AG09319 (cell line): Measurements from ENCODE around the gene UBL7.

Source experiments
- DNase-seq: peaks from one replicate; pipeline ENCODE4 v3.0.0-alpha.2; 2010; ENCODE audit warnings: low read depth; ENCODE audit errors: extremely low read depth
- TF ChIP-seq, protein P1 (sequence below): IDR thresholded peaks from 2 replicates; pipeline ENCODE4 v1.5.1; 2011; ENCODE audit warnings: low read depth, mild to moderate bottlenecking, inconsistent platforms, low read length, moderate library complexity

The UBL7 gene

GRCh38 chr15:74414603-74415338, 46.2 kb downstream of the UBL7 start:
- TF ChIP-seq, protein P1, sequence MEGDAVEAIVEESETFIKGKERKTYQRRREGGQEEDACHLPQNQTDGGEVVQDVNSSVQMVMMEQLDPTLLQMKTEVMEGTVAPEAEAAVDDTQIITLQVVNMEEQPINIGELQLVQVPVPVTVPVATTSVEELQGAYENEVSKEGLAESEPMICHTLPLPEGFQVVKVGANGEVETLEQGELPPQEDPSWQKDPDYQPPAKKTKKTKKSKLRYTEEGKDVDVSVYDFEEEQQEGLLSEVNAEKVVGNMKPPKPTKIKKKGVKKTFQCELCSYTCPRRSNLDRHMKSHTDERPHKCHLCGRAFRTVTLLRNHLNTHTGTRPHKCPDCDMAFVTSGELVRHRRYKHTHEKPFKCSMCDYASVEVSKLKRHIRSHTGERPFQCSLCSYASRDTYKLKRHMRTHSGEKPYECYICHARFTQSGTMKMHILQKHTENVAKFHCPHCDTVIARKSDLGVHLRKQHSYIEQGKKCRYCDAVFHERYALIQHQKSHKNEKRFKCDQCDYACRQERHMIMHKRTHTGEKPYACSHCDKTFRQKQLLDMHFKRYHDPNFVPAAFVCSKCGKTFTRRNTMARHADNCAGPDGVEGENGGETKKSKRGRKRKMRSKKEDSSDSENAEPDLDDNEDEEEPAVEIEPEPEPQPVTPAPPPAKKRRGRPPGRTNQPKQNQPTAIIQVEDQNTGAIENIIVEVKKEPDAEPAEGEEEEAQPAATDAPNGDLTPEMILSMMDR: no peak

DNA sequence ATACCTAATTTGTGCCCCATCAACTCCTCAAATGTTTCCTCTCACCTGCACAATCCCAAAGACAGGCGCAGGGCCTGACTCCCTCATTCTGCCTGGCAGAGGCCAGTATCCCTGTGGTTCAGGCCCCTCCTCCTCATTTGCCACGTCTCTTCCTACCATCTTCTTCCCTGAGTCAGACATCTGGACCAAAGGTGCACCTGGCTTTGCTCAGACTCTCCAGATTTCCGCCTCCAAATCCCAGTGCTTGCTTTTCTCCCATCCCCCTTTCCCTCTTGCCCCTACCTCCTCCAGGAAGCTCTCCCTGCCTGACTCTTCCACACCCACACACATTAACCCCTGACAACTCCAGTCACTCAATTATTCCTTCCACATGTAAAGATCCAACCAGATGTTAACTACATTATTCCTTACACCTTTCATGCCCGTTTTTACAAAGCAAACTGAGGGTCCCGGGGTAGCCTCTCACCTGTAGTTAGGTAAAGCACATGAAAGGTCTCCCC, 46.8 kb downstream of the UBL7 start:
- TF ChIP-seq, protein P1: no peak
- DNase-seq: no peak

More at GRCh38 chr15:74414603-74415338, 46.2 kb downstream of the UBL7 start:
- DNase-seq: no peak

GRCh38 chr15:74413350-74414080, 47.4 kb downstream of the UBL7 start:
- TF ChIP-seq, protein P1: no peak
- no peak for DNase-seq

- DNase-seq: no peak
- TF ChIP-seq, protein P1: no peak
Observed at GRCh38 chr15:74412159-74412558, 48.8 kb downstream of the UBL7 start.

DNA sequence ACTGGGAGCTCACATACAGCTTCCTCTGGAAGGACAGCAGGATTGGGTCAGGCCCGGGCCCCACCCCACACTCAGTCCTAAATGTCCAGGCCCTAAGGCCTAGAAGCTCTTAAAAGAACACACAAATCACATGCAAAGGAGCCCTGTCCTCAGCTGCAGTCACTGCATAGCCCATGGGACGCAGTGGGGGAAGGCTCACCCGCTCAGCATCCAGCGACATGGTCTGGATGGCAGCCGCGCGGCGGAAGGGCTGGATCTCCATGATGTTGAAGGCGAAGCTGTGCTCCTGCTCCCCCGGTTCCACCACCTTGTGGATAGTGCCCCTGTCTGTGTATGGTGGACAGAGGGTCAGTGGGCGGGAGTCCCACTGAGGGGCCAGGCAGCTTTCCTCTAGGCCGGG, 49.3 kb downstream of the UBL7 start:
- TF ChIP-seq, protein P1: no peak
- no peak for DNase-seq

DNA sequence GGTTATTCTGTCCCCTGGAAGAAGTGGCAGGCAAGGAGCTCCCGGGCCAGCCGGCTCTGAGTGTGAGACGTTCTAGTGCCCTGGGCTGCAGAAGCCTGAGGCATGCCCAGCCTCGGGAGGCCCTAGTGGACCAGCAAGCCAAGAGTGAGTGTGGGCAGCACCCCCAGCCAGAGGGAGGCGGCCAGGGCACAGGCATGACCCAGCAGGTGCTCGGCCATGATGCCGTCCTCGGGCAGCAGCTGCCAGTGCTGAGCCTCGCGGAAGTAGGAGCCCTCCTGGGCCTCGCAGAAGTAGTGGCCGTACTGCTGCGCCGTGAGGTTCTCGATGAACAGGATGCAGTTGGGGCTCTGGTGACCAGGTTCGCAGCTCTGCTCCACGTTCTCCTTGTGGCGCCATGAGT, 50.5 kb downstream of the UBL7 start:
- TF ChIP-seq, protein P1: no peak
- no peak for DNase-seq

GRCh38 chr15:74409225-74409624, 51.7 kb downstream of the UBL7 start:
- no peak for DNase-seq
- TF ChIP-seq, protein P1: no peak
